Hindlimb muscle (tissue), 1 donor: ENCODE data around the gene CRAT. TPM values are rescaled to one million over a fixed set of nuclear protein-coding genes. Genes with fewer than 3 reads are reported as not detected.

ENCODE experiments used
- DNase-seq: peaks from one replicate; pipeline ENCODE4 v3.0.0-alpha.2; 2013
- polyA plus RNA-seq: library from polyadenylated mRNA; unstranded; fragments of 120-200 nt; gene quantifications from one replicate; pipeline ENCODE4 v1.2.1, GENCODE V29; 2013; ENCODE audit not compliant: insufficient read length

Gene CRAT
- polyA plus RNA-seq, result 52.3 TPM

DNA sequence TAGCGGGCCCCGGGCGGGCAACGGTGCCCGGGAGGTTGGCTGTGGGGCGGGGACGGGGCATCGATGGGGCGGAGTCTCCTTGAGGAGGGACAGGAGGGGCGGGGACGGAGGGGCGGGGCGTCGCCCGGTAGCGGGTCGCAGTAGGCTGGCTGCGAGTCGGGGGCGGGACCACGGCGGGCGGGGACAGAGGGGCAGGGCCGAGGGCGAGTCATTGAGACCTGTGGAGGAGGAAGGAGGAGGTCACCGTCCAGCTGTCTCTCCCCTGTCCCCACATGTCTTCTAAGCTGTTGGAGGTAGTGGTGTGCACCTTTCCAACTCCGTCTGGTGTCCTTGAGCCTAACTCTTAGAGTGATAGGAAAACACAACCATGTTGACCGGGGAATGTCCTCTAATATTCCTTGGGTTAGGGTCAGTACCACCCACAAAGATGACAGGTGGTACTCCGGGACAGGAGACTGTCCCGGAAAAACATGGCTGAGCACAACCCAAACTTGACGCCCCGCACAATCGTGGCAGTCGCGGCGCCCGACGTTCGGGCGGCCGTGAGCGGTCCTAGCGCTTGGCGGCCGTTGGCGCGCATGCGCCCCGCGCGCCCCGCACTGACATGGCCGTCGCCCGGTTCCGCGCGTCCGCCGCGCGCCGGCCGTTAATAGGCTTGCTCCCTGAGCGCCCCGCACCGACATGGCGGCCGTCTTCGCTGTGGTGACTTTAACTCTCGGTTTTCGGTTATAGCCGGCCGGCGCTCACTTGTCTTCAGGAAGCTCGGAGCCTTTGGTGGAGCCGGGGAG is at the start of gene CRAT, which contains the start of gene PTPA:
TSS of gene CRAT (minus strand) at position 54 of the 788 bp plus-strand sequence. CDS start 284 bp downstream, outside the sequence.
TSS of gene PTPA (plus strand) at position 676 of the 788 bp plus-strand sequence. CDS start 186 bp downstream, outside the sequence.
- peak; percentile 95 for DNase-seq

DNA sequence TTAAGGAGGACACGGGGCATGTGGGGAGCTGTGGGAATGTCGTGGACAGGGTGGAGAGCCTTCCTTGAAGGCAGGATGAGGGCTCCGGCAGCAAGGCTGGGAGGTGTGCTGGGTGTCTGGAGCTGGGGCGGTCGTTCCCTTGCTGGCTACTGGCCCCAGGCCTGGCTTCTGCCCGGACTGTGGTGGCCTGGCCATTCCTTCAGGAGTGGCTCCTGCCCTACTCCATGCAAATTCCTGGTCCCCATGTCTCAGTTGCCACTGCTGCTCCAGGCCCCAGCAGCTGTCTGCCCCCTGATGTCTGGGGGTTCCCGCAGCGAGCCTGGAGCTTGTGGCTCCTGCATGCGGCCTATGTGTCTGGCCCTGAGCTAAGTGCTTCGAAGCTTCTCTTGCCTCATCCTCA is 45.6 kb upstream of the CRAT start:
- no peak for DNase-seq

DNA sequence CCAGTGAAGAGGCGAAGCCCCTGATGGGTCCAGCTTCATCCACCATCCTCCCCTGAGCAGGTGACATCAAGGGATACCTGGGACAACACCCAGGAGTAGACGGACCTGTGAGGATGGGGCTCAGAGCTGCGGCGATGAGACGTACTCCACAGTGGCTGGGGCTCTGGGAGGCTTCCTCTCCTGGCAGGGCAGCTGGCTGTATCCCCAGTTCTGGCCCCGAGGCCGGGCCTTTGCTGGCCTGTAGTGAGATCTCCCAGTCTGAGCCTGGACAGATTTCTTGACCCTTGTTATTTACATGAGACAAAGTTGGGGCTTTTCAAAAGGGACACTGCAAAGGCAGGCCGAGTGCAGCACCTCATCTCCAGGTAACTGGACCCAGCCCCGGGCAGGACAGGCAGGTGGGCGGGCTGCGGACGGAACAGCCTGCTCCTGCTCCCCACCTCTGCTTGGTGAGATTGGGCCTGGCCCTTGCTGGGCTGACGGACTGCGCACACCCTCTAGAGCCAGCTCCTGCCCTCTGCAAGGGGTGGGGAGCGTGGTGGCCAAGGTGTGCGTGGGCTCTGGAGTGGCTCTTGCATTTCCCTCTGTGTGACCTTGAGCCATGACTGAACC is 44.4 kb upstream of the CRAT start:
- no peak for DNase-seq

DNA sequence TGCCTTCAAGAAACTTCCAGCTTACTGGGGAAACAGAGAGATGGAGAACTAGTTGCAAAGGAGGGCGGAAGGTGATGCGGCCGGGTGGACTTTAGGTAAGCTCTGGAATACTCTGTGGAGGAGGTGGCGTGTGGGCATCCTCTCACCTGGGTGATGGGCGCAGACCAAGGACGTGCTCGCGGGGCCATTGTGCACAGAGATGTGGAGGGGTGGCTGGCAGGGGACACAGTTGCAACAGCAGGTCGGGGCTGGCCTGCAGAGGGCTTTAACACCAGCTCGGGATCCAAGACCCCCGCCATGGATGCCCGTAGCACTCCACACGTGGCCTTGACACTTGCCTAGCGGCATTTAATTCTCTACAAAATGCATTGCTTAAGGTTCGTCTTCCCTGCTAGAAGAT is 40.9 kb upstream of the CRAT start:
- no peak for DNase-seq

DNA sequence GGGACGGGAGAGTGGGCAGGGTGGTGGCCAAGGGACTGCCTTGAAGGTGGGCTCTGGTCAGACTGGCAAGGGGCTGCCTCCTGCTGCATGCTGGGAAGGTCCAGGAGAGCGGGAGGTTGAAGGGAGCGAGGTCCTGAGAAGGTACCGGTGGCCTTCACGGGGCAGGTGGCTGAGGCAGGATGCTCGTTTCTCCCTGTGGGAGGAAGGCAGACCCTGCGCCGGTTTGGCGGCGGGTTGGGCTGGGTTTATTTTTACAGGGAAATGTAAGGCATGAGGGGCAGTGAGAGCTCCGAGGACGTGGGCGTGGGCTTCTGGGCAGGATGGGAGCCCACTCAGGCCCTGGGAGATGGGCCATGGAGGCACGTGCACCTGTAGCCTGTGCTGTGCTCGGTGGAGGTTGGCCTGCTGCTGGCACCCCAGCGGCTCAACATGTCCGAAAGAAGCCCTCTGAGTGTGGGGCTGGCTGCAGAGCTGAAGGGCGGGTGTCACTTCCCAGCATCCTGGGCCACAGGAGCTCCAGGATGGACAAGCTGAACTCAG is 40.1 kb upstream of the CRAT start:
- DNase-seq, result no peak

DNA sequence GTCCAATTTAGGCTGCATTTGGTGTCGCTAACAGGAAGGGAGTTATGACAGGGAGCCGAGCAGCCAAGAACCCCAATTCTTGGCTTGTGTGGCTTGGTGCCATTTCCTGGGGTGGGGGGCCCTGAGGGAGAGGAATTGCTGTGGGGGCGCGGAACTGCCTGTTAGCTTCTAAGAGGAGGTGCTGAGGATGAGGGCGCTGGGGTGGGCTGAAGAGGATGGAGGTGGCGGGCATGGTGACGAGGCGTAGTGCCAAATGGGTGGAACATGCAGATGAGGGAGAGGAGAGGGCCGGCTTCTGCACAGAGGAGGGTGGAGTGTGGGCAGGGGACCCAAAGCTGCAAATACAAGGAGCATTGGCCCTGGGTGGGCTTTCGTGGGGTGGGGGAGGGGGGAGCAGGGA is 39.5 kb upstream of the CRAT start:
- no peak for DNase-seq

DNA sequence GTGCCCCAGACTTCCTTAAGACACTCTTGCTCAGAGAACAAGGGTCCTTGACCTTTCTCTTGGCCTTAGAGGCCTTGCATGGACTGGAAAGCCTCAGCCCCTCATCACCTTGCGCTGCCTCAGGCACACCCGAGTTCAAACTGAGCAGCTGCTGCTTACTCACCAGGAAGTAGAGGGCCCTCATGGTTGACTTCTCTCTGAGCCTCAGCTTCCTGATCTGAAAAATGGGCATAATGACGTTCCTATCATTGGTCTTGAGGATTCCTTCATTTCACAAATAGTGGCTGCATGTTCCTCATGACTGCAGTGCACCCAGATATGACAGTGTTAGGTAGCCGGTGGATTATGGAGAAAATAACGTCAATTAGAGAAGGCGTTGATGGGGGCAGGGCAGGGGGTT is 38.8 kb upstream of the CRAT start:
- DNase-seq, result no peak

DNA sequence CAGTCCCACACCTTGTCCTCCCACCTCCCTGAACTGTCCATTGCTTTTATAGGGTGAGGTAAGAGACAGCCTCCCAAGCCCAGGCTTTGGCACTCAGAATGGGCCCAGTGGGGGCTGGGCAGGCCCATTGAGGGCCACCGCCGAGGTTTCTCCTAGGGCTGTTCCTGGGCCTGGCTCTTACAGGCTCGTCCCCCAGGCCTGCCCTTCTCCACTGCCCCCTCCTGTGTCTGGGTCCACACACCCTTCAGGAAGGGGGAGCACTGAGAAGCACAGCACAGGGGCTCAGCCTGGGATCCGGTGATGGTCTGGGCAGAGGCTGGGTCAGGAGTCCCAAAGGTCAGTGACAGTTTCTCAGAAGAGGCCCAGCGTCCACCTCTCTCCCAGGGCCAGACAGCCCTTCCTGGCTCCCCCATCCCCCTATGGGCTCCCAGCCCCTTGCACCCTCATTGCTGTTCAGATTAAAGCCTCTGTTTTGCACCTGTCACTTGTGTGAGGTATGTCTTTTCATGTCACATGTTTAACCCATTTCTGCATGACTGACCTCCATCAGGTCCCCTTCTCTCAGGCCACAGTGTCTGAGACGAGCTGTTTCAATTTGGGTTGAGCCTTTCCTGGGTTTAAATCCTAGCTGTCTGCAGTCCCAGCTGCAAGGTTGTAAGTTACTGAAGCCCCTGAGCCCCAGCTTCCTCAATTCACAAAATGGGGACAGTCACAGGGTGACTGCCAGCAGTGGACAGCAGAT is 38.0 kb upstream of the CRAT start:
- DNase-seq, result no peak

DNA sequence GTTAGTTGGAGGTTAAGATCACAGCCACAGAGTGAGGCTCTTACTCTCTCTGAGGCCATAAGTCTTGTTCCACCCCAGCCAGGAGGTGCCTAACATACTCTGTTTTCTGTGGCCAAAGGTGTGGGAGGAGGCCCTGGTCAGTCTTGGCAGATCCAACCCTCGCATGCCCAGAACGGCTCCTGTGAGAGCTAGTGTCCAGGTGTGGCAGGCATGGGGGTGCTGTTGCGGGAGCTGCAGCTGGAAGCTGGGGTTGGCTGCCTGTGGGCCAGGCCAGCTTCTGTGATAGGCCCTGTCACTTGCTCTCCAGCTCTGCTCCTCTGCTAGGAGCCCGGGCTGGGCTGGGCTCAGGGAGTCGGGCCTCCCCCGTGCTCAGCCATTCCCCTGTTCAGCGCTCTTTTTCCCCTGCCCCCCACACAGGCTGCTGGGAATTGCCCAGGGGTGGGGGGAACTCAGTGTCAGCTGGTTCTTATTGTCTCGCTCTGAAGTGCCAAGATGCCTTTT is 35.9 kb upstream of the CRAT start:
- DNase-seq, result peak; percentile 60

DNA sequence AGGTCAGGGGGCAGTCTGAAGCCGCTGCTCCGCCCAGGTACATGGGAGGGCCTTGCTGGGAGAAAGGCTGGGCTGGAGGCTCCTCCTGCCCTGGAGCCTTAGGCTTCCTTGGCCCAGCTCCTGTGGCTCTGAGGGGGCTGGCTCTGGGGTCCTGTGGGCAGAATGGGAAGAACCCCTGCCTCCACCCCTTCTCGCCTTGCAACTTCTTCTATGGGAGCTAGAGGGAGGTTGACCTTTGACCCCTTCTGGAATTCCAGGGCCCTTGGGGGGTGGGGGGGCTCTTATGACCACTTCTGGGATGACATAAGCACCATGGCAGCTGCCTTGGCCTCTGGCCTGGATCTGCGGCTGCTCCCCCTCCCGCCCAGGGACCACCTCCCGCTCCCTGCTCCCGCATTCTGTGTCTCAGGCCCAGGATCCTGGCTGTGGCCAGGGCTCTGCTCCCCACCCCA is 35.3 kb upstream of the CRAT start:
- DNase-seq, result peak; percentile 84

DNA sequence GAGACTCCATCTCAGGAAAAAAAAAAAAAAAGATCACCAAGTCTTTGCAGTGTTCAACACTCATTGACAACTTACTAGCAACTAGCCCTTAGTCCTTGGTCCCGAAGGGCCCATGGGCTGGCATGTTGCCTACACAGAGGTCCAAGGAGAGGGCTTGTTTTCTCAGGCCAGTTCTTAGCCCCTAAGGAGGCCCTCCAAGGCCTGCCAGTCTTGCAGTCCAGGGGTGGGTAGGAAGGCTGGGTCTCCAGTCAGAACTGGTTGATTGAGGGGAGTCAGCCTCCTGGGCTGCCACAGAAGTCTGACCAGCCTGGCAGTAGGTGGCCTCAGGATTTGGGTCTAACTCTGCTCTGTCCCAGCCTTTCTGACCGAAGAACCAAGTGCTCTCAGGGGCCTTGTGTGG is 34.7 kb upstream of the CRAT start:
- no peak for DNase-seq

DNA sequence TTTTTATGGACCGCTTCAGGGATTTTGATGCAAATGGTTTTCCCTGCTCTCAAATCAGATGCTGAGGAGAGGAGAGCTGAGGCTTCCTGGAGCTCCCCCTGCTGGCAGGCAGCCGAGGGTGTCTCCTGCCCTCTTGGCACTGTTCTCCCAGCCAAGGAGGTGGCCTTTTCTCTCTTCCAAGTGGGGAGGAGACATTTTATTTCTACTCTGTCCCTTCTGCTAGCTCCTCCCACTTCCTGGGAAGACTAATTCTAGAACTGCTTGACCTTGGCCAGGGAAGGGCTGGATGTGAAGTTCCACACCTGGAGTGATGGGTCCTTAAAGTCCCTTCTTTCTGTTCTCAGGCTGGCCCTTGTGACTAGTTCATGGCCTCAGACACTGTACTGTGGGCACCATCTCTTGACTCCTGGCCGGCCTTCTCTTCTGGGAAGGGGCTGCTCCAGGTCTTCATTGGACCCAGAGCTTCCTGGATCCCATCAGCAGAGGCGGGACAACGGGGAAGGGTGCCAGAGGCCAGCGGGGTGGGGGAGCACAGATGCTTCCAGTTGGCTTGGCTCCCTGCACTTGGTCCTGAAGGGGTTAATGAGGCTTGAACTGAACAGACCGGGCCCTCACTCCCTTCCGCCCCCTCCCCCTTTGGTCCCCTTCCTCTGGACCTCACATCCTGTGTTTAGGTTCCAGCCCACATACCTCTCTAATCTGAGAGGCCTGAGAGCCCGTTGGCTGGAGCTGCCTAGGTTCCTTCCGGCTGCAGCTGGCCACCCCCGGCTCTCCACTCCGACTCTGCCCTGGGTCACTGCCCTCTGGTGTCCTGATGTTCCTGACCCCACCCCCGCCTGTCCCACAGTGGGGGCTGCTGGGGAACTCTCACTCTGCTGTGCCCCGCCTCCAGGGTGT is 32.7 kb upstream of the CRAT start:
- DNase-seq, result peak; percentile 85

DNA sequence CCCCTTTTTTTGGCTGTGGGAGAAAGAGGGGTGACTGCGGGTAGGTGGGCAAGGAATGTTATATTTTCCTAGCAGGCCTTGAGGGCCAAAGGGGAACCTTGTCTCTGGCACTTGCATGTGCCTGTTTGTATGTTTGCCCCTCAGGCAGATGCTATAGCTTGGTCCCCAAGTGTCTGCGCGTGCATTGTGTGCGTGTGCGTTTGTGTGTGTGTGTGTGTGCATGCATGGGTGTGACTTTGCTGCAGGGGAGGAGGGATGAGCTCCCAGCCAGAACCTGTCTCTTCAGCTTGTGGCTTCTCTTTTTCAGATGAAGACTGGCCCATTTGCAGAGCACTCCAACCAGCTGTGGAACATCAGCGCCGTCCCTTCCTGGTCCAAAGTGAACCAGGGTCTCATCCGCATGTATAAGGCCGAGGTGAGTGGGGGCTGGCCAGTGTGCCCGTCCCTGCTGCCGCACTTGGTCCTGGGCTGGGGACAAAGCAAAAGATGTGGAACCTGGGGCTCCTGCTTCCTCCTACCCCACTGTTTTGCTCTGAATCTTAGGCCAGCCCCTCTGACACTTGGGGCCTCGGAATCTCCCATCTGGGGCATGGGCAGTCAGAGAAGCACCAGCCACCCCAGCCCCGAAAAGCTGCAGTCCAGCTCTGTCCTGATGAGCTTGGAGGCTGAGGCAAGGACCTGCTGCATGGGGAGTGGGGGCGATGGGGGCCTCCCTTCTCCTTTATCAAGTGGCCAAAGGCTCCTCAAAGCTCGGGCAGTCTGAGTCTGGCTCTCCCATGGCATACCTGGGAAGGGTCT is 31.7 kb upstream of the CRAT start:
- no peak for DNase-seq

DNA sequence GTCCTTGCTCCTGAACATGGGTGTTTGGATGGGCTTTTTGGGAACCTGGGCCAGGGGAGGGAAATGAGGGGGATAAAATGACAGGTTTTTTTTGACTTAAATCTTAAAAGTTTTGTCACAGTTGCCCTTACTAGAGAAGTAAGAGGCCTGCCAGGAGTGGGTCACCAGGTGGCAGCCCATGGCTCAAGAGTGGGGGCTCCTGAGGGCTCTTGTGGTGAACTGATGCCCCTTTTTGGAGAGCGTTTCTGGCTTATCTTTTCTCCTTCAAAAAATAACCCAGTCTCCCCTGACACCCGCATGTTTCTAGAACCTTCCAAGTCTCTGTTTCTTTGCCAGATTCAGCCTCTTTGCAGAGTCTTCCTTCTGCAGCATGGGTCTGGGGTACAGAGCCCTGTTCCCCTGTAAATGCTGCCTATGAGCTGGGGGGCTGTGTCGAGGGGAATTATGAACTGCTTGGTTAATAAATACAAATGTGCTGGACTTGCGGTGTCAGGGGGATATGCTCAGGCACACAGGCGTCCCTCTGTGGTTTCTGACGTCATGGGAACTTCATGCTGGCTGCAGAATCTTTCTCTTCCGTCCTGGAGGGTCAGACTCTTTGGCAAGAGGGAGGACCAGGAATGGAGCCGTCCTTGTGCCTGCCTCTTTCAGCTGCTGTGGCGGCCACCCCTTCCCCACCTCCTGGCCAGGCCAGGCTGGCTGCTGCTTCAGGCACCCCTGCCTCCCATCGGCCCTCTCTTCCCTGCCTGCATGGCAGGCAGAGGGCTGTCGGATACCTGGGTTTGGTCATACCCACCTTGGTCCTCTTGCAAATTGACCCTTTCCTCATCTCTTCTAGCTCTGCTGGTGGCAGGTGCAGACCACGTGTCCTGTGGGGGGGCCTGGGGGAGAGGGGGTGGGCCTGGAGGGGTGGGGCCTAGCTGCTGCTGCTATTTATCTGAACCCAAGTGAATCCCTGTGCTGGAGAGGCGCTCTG is 30.8 kb upstream of the CRAT start:
- peak; percentile 81 for DNase-seq

DNA sequence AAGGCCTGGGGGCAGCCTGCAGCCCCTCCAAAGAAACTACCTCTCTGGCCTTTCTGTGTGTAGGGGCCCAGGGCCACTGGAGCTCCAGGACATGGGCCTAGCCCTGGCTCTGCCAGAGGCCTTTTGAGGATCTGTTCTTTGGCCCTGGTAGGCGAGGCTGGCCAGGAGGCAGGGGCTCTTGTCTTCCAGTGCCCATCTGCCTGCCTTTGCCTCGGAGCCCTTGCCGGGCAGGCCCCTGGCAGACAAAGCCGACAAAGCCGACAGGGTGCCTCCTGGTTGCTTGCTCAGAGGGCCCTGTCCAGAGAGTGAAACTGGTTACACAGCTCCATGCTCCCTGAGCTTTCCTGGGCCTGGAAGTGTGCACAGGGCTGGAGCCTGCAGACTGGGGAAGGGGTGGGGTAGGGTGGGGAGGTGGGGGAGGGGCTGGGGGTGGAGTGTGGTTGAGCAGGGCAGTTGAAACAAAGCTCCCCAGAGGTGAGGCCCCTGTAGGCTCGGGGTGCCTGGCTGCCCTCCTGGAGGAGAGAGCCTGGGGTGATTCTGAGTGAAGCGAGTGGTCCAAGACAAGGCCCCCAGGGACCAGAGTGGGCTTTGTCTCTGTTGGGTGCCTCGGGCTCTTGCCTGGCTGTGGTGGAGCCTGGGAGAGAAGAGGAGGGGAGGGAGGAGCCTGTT is 29.9 kb upstream of the CRAT start:
- peak; percentile 52 for DNase-seq

DNA sequence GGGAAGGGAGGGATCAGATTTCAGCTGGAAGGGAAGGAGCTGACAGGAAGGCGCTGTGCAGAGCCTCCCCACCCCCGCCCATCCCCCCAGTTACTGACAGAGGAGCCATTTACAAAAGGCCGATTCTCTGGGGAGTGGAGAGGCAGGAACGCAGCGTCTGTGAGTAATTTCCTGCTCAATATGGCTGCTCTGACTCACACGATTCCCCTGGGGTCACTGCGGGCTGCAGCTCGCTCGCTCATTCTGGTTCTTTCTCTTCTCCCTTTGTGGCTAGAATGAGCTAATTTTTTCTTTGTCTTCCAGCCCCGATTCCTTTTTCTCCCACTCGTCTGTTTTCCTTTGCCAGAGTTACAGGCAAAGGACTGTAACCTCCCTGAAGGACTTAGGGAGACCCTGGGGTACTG is 29.4 kb upstream of the CRAT start:
- DNase-seq, result peak; percentile 100

DNA sequence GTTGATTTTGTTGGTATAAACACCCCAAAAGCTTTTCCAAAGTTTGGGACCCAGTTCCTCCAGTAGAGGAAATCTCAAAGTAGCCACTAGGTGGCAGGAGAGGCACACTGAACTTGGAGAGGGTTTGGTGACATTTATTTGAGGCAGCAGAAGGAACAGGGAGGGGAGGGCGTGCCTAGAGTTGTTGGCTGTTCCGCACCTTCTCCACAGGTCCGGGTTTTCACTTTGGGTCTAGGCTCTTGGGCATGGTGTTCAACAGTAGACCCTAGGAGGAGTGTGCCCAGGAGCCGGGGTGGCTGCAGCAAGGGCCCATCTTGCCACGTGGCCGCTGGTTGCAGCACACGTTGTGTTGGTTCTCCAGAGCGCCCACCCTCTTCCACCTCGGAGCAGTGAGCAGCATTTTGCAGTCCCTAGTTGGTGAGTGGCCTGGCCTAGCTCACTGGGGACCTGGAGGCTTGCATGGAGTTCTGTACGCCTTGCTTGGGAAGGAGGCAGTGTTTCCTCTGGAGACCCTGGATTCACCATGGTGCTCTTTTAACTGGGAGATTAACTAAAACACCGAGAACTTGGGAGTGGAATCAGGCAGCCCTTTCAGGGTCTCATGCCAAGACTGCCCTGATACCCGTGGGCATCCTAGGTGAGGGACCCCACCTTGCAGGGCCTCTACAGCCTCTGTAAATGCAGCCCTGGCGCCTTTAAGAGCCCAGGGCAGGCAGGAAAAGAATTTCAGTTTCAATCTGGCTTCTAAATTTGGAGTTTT is 28.8 kb upstream of the CRAT start:
- DNase-seq, result peak; percentile 91
